Neural progenitor cell (in vitro differentiated cells): Measurements from ENCODE around the gene ELF5. TPM values are rescaled to one million over a fixed set of nuclear protein-coding genes. Genes with fewer than 3 reads are reported as not detected.

Experiments
- DNase-seq: peaks from one replicate; pipeline ENCODE4 v3.0.0-alpha.2; 2016; ENCODE audit warnings: low spot score
- H2AFZ ChIP-seq: fragments of 200-600 bp; sonication (generic); replicated peaks from 2 replicates; pipeline ENCODE4 v1.6.1; 2016; ENCODE audit warnings: antibody characterized with exemption
- H3F3A ChIP-seq: fragments of 200-600 bp; sonication (generic); 2 replicates; pipeline ENCODE4 v1.6.1; 2016; ENCODE audit warnings: antibody characterized with exemption, low read depth
- H3K27ac ChIP-seq: fragments of 200-600 bp; sonication (generic); 2 replicates; pipeline ENCODE4 v1.5.1; 2016; ENCODE audit warnings: mild to moderate bottlenecking
- H3K27me3 ChIP-seq: fragments of 200-600 bp; sonication (generic); 2 replicates; pipeline ENCODE4 v1.6.1; 2016; ENCODE audit warnings: mild to moderate bottlenecking, moderate library complexity
- H3K36me3 ChIP-seq: fragments of 200-600 bp; sonication (generic); 2 replicates; pipeline ENCODE4 v1.5.1; 2016
- H3K4me1 ChIP-seq: fragments of 200-600 bp; sonication (generic); 2 replicates; pipeline ENCODE4 v1.6.1; 2016; ENCODE audit warnings: mixed run types
- H3K4me2 ChIP-seq: fragments of 200-600 bp; sonication (generic); 2 replicates; pipeline ENCODE4 v1.6.1; 2016
- H3K4me3 ChIP-seq: fragments of 200-600 bp; sonication (generic); 2 replicates; pipeline ENCODE4 v1.5.1; 2016
- H3K79me2 ChIP-seq: fragments of 200-600 bp; sonication (generic); 2 replicates; pipeline ENCODE4 v1.6.1; 2016; ENCODE audit warnings: low read depth
- H3K9ac ChIP-seq: fragments of 200-600 bp; sonication (generic); 2 replicates; pipeline ENCODE4 v1.6.1; 2016
- H3K9me3 ChIP-seq: fragments of 200-600 bp; sonication (generic); 2 replicates; pipeline ENCODE4 v1.5.1; 2016; ENCODE audit warnings: low read depth
- H4K20me1 ChIP-seq: fragments of 200-600 bp; sonication (generic); 2 replicates; pipeline ENCODE4 v1.6.1; 2016; ENCODE audit warnings: low read depth
- H3K27ac Mint-ChIP-seq: 3 replicates; pipeline ENCODE4 v1.8.0; 2021; ENCODE audit warnings: mixed read lengths
- H3K27me3 Mint-ChIP-seq: 2 replicates; pipeline ENCODE4 v1.8.0; 2022; ENCODE audit warnings: low read depth, mild to moderate bottlenecking, inconsistent platforms, moderate library complexity, mixed read lengths; ENCODE audit not compliant: insufficient read depth
- H3K36me3 Mint-ChIP-seq: 3 replicates; pipeline ENCODE4 v1.8.0; 2021; ENCODE audit warnings: mixed read lengths
- H3K4me1 Mint-ChIP-seq: 3 replicates; pipeline ENCODE4 v1.8.0; 2021; ENCODE audit warnings: mixed read lengths
- H3K4me3 Mint-ChIP-seq: 3 replicates; pipeline ENCODE4 v1.8.0; 2021; ENCODE audit warnings: mild to moderate bottlenecking, moderate library complexity, mixed read lengths
- H3K9me3 Mint-ChIP-seq: 3 replicates; pipeline ENCODE4 v1.8.0; 2020; ENCODE audit warnings: mixed read lengths
- EZH2 ChIP-seq: fragments of 200-600 bp; sonication (generic); IDR thresholded peaks from 2 replicates; pipeline ENCODE4 v1.6.1; 2017; ENCODE audit warnings: antibody characterized with exemption, mild to moderate bottlenecking, moderate library complexity
- EZH2phosphoT487 ChIP-seq: fragments of 200-600 bp; sonication (generic); IDR thresholded peaks from 2 replicates; pipeline ENCODE4 v1.6.1; 2017; ENCODE audit warnings: antibody characterized with exemption
- total RNA-seq: library from RNA; depleted of rRNA; stranded (reverse); fragments of >200 nt; gene quantifications from 2 replicates; pipeline ENCODE4 v1.2.3, GENCODE V29; 2015; ENCODE audit warnings: low replicate concordance
- TF ChIP-seq, protein P1 (sequence below): fragments of 200-600 bp; sonication (generic); IDR thresholded peaks from 2 replicates; pipeline ENCODE4 v1.5.1; 2017; ENCODE audit warnings: antibody characterized with exemption, mild to moderate bottlenecking

ELF5 gene
- total RNA-seq, 1 donor from 2014 or later = not detected

DNA sequence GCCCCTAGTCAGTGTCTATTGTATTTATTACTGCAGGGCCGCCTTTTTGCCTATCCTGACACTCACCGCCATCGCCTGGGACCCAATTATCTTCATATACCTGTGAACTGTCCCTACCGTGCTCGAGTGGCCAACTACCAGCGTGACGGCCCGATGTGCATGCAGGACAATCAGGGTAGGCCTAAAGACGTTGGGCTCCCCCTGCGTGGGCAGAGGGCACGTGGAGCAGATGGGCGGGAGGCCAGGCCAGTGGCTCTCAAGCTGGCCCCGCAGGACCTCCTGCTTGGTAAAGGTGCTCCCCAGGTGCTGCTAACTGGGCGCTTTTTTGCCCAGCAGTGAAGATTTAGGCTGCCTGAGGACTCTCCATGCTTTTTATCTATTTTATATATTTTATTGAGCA, 52.4 kb downstream of the ELF5 start:
- H3K27me3 Mint-ChIP-seq = peaks cover 12% of the 10 kb centered on the region
- Histone ChIP-seq H2AFZ (no peak overlapping the region), H3K9ac (no peak overlapping the region), H3F3A (no peaks in the 10 kb centered on the region), H3K27ac (no peak overlapping the region), H3K27me3 (no peaks in the 10 kb centered on the region), H3K4me3 (no peak overlapping the region), H3K4me1 (no peaks in the 10 kb centered on the region), H3K9me3 (no peaks in the 10 kb centered on the region), H3K79me2 (no peaks in the 10 kb centered on the region), H4K20me1 (no peaks in the 10 kb centered on the region), H3K4me2 (no peak overlapping the region), H3K36me3 (no peaks in the 10 kb centered on the region)
- H3K36me3 Mint-ChIP-seq = no peaks in the 10 kb centered on the region
- H3K4me3 Mint-ChIP-seq = no peak overlapping the region
- no peak for DNase-seq
- TF ChIP-seq, protein P1, sequence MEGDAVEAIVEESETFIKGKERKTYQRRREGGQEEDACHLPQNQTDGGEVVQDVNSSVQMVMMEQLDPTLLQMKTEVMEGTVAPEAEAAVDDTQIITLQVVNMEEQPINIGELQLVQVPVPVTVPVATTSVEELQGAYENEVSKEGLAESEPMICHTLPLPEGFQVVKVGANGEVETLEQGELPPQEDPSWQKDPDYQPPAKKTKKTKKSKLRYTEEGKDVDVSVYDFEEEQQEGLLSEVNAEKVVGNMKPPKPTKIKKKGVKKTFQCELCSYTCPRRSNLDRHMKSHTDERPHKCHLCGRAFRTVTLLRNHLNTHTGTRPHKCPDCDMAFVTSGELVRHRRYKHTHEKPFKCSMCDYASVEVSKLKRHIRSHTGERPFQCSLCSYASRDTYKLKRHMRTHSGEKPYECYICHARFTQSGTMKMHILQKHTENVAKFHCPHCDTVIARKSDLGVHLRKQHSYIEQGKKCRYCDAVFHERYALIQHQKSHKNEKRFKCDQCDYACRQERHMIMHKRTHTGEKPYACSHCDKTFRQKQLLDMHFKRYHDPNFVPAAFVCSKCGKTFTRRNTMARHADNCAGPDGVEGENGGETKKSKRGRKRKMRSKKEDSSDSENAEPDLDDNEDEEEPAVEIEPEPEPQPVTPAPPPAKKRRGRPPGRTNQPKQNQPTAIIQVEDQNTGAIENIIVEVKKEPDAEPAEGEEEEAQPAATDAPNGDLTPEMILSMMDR = no peak
- TF ChIP-seq EZH2phosphoT487 (no peak), EZH2 (no peak)
- H3K9me3 Mint-ChIP-seq = peaks cover 2% of the 10 kb centered on the region
- H3K4me1 Mint-ChIP-seq = peaks cover 16% of the 10 kb centered on the region
- H3K27ac Mint-ChIP-seq = no peak overlapping the region

DNA sequence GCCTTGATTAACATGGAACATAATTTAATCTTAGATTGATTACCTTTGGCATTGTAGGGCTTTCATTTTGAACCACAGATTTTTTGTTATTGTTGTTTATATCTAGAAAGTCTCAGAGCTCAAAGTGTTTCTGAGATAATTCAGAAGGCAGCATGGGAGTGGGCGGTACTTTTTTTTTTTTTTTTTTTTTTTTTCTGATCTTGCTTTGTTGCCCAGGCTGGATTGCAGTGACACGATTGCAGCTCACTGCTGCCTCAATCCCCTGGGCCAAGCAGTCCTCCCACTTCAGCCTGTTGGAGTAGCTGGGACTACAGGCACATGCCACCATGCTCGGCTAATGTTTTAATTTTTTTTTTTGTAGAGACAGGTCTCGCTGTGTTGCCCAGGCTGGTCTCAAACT, 53.3 kb downstream of the ELF5 start:
- no peaks in the 10 kb centered on the region for H3K79me2 ChIP-seq

DNA sequence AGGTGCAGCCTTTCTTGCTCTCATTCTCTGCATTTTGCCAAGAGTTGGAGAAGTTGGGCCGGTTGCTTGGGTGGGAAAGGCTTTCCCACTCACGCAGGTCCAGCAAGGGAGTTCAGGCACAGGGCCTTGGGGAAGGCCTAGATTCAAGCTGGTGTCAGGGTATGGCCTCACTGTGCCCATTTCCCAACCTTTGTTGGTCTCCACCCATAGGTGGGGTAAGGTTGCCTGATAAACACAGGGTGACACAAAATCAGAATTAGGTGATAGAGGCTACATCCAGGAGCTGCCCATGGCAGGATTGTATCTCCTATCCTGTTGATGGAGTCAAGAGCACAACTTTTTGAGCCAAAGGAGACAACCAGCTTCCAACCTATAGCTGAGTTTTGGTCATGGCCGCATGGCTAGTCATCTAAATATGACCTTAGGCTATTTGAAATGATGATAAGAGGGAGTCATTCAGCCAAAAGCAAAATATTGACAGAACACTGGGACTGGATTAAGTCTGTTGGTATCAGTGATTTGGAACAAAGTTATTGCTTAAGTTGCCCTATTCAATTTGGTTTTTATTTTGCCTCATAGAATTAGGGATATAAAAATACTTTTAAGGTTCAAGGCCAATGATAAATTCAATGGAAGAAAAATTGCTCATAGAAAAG, 54.0 kb downstream of the ELF5 start:
- Histone ChIP-seq H3K4me2 (no peak overlapping the region), H3K27ac (no peak overlapping the region), H3K9ac (no peak overlapping the region), H3K27me3 (no peaks in the 10 kb centered on the region), H3K36me3 (no peaks in the 10 kb centered on the region), H2AFZ (no peak overlapping the region), H4K20me1 (no peaks in the 10 kb centered on the region), H3K4me1 (no peaks in the 10 kb centered on the region), H3K4me3 (no peak overlapping the region), H3F3A (no peaks in the 10 kb centered on the region), H3K79me2 (no peaks in the 10 kb centered on the region), H3K9me3 (no peaks in the 10 kb centered on the region)
- H3K36me3 Mint-ChIP-seq = no peaks in the 10 kb centered on the region
- H3K4me3 Mint-ChIP-seq = no peak overlapping the region
- no peak for DNase-seq
- H3K27ac Mint-ChIP-seq = no peak overlapping the region
- H3K27me3 Mint-ChIP-seq = peaks cover 12% of the 10 kb centered on the region
- peaks cover 16% of the 10 kb centered on the region for H3K4me1 Mint-ChIP-seq
- TF ChIP-seq EZH2phosphoT487 = no peak
- TF ChIP-seq, protein P1 = no peak
- no peak for TF ChIP-seq EZH2
- H3K9me3 Mint-ChIP-seq = no peaks in the 10 kb centered on the region

More for the DNA sequence above, 53.3 kb downstream of the ELF5 start:
- Histone ChIP-seq H3K27me3 (no peaks in the 10 kb centered on the region), H3K4me1 (no peaks in the 10 kb centered on the region), H3K27ac (no peak overlapping the region), H3K4me3 (no peak overlapping the region), H4K20me1 (no peaks in the 10 kb centered on the region), H3K9me3 (no peaks in the 10 kb centered on the region), H3K9ac (no peak overlapping the region), H3F3A (no peaks in the 10 kb centered on the region), H3K4me2 (no peak overlapping the region), H3K36me3 (no peaks in the 10 kb centered on the region), H2AFZ (no peak overlapping the region)
- Mint-ChIP-seq H3K9me3 (no peaks in the 10 kb centered on the region), H3K27ac (no peak overlapping the region), H3K4me3 (no peak overlapping the region), H3K36me3 (no peaks in the 10 kb centered on the region), H3K27me3 (peaks cover 12% of the 10 kb centered on the region), H3K4me1 (peaks cover 16% of the 10 kb centered on the region)
- TF ChIP-seq EZH2 = no peak
- TF ChIP-seq, protein P1 = no peak
- TF ChIP-seq EZH2phosphoT487 = no peak
- no peak for DNase-seq
